Left kidney (tissue), 2 donors: ENCODE measurements around the gene PCDHGA8. TPM values are rescaled to one million over a fixed set of nuclear protein-coding genes. Genes with fewer than 3 reads are reported as not detected.
"Not testable (repeated sequence)": the region's sequence is repeated elsewhere in the genome, so short reads cannot be mapped to it uniquely, and the experiment has no call there.

Source experiments
- DNase-seq: peaks from one replicate; pipeline ENCODE4 v3.0.0-alpha.2; 2013
- polyA plus RNA-seq: library from polyadenylated mRNA; unstranded; fragments of 120-200 nt; gene quantifications from one replicate; pipeline ENCODE4 v1.2.1, GENCODE V29; 2013; ENCODE audit not compliant: insufficient read length

The PCDHGA8 gene
- polyA plus RNA-seq, 1 donor: 0.60 TPM

DNA sequence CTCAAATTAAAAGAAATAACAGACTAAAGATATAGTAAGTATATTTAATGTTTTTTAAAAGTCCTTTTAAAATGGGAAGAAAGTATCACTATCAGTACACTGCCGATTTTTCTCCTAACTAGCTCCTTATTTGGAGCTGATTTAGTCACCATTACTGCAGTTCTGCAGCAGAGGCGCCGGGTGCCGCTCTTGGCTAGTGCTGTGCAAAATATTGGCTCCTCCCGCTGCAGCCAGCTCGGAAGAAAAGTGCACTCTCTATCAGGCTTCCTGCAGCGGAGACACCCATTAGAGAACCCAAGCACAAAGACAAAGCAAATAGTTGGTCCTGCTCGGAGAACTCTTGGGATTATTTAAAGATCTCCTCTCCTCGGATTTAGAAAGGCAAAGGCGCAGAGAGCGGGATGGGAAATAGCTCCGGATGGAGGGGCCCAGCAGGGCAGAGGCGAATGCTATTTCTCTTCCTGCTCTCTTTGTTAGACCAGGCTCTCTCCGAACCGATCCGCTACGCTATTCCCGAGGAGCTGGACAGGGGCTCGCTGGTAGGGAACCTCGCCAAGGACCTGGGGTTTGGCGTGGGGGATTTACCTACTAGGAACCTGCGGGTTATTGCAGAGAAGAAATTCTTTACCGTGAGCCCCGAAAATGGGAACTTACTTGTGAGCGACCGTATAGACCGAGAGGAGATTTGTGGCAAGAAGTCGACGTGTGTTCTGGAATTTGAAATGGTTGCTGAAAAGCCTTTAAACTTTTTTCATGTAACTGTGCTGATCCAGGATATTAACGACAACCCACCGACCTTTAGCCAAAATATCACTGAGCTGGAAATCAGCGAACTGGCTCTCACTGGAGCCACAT, 22.2 kb upstream of the PCDHGA8 start, which contains the start of gene PCDHGB3:
Gene PCDHGB3 (plus strand): TSS at position 249 of the 855 bp plus-strand sequence. CDS start 153 bp downstream, at position 402.
- no peak for DNase-seq

DNA sequence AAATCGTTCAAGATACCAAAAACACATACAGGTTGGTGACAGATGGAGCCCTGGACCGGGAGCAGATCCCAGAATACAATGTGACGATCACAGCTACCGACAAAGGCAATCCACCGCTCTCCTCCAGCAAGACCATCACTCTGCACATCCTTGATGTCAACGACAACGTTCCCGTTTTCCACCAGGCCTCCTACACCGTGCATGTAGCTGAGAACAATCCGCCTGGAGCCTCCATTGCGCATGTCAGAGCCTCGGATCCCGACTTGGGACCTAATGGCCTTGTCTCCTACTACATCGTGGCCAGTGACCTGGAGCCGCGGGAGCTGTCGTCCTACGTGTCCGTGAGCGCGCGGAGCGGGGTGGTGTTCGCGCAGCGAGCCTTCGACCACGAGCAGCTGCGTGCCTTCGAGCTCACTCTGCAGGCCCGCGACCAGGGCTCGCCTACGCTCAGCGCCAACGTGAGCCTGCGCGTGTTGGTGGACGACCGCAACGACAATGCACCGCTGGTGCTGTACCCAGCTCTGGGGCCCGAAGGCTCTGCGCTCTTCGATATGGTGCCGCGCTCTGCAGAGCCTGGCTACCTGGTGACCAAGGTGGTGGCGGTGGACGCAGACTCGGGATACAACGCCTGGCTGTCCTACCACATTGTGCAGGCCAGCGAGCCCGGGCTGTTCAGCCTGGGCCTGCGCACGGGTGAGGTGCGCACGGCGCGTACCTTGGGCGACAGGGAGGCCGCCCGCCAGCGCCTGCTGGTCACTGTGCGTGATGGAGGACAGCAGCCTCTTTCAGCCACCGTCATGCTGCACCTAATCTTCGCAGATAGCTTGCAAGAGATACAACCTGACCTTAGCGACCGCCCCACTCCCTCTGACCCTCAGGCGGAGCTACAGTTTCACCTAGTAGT, 20.6 kb upstream of the PCDHGA8 start:
- no peak for DNase-seq

- no peak for DNase-seq
These were observed 18.6 kb upstream of the PCDHGA8 start, which contains the start of gene PCDHGA6 for GRCh38 chr5:141373673-141374317. Gene PCDHGA6, plus strand, starts transcription at chr5:141373891. Its CDS starts 193 bp downstream, at chr5:141374084.

- DNase-seq: no peak
These were observed 17.8 kb upstream of the PCDHGA8 start for GRCh38 chr5:141374627-141375026.

DNA sequence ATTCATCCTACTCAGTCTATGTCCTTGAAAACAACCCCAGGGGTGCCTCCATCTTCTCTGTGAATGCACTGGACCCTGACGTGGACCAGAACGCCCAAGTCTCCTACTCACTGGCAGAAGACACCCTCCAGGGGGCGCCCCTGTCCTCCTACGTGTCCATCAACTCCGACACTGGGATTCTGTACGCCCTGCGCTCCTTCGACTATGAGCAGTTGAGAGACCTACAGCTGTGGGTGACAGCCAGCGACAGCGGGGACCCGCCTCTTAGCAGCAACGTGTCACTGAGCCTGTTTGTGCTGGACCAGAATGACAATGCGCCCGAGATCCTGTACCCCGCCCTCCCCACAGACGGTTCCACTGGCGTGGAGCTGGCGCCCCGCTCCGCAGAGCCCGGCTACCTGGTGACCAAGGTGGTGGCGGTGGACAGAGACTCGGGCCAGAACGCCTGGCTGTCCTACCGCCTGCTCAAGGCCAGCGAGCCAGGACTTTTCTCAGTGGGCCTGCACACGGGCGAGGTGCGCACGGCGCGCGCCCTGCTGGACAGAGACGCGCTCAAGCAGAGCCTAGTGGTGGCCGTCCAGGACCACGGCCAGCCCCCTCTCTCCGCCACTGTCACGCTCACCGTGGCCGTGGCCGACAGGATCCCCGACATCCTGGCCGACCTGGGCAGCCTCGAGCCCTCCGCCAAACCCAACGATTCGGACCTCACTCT, 16.8 kb upstream of the PCDHGA8 start:
- DNase-seq: not testable (repeated sequence)

DNA sequence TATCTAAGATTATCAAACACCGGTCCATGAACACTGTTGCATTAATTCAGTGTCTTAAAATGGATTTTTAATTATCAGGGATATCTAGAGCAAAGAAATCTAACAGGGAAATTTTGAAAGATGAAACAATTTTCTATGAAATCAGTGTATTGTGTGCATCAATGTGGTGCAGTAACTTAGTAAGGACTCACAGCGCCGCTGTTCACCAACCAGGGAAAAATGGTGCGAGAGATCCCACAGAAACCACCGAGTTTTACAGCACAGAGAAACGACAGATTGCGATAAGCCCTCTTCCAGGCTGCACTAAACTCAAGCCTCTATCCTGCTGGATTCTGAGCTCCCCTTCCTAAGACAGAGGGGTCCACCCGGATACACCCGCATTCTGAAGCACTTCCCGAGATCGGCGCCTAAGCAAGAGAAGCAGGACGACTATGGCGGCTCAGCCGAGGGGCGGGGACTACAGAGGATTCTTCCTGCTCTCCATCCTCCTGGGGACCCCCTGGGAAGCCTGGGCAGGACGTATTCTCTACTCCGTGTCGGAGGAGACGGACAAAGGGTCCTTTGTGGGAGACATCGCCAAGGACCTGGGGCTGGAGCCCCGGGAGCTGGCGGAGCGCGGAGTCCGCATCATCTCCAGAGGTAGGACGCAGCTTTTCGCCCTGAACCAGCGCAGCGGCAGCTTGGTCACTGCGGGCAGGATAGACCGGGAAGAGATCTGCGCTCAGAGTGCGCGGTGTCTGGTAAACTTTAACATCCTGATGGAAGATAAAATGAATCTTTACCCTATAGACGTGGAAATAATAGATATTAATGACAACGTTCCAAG, 9.8 kb upstream of the PCDHGA8 start, which contains the start of gene PCDHGA7:
Gene PCDHGA7 (plus strand): TSS at position 274 of the 826 bp plus-strand sequence. CDS start 158 bp downstream, at position 432.
- DNase-seq: no peak

GRCh38 chr5:141383345-141383744, 9.1 kb upstream of the PCDHGA8 start:
- no peak for DNase-seq

DNA sequence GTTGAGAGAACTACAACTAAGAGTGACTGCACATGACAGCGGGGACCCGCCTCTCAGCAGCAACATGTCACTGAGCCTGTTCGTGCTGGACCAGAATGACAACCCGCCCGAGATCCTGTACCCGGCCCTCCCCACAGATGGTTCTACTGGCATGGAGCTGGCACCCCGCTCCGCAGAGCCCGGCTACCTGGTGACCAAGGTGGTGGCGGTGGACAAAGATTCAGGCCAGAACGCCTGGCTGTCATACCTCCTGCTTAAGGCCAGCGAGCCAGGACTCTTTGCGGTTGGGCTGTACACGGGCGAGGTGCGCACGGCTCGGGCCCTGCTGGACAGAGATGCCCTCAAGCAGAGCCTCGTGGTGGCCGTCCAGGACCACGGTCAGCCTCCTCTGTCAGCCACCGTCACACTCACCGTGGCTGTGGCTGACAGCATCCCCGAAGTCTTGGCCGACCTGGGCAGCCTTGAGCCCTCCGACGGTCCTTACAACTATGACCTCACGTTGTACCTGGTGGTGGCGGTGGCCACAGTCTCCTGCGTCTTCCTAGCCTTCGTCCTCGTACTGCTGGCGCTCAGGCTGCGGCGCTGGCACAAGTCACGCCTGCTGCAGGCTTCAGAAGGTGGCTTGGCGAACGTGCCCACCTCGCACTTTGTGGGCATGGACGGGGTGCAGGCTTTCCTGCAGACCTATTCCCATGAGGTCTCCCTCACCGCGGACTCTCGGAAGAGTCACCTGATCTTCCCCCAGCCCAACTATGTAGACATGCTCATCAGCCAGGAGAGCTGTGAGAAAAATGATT, 7.8 kb upstream of the PCDHGA8 start:
- DNase-seq: no peak

GRCh38 chr5:141387557-141388311, 4.7 kb upstream of the PCDHGA8 start, which contains the start of gene PCDHGB4:
Gene PCDHGB4, plus strand, starts transcription at chr5:141387698. Its CDS starts 187 bp downstream, at chr5:141387885.
- DNase-seq: not testable (repeated sequence)

DNA sequence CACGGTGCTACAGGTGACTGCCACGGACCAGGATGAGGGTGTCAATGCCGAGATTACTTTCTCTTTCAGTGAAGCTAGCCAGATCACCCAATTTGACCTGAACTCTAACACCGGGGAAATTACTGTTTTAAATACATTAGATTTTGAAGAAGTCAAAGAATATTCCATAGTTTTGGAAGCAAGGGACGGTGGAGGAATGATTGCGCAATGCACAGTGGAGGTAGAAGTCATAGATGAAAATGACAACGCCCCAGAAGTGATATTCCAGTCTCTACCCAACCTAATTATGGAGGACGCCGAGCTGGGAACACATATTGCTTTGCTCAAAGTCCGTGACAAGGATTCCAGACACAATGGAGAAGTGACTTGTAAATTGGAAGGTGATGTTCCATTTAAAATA, 3.8 kb upstream of the PCDHGA8 start:
- DNase-seq: no peak

GRCh38 chr5:141389153-141390042, 3.0 kb upstream of the PCDHGA8 start:
- no peak for DNase-seq

DNA sequence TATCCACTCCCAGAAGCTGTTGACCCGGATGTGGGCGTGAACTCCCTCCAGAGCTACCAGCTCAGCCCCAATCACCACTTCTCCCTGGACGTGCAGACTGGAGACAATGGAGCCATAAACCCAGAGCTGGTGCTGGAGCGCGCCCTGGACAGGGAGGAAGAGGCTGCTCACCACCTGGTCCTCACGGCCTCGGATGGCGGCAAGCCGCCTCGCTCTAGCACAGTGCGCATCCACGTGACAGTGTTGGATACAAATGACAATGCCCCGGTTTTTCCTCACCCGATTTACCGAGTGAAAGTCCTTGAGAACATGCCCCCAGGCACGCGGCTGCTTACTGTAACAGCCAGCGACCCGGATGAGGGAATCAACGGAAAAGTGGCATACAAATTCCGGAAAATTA, 834 bp downstream of the PCDHGA8 start:
- DNase-seq: no peak

DNA sequence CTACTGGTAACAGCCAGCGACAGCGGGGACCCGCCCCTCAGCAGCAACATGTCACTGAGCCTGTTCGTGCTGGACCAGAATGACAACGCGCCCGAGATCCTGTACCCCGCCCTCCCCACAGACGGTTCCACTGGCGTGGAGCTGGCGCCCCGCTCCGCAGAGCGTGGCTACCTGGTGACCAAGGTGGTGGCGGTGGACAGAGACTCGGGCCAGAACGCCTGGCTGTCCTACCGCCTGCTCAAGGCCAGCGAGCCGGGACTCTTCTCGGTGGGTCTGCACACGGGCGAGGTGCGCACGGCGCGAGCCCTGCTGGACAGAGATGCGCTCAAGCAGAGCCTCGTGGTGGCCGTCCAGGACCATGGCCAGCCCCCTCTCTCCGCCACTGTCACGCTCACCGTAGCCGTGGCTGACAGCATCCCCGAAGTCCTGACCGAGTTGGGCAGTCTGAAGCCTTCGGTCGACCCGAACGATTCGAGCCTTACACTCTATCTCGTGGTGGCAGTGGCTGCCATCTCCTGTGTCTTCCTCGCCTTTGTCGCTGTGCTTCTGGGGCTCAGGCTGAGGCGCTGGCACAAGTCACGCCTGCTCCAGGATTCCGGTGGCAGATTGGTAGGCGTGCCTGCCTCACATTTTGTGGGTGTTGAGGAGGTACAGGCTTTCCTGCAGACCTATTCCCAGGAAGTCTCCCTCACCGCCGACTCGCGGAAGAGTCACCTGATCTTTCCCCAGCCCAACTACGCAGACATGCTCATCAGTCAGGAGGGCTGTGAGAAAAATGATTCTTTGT, 2.2 kb downstream of the PCDHGA8 start:
- DNase-seq: not testable (repeated sequence)

- not testable (repeated sequence) for DNase-seq
These were observed 5.5 kb downstream of the PCDHGA8 start, which contains the start of gene PCDHGB5 for GRCh38 chr5:141397756-141398551. Gene PCDHGB5, plus strand, starts transcription at chr5:141397947. Its CDS starts 181 bp downstream, at chr5:141398128.

- no peak for DNase-seq
These were observed 6.2 kb downstream of the PCDHGA8 start for GRCh38 chr5:141398608-141399007.
